CD14-positive monocyte (primary cell): Measurements from ENCODE around the gene LRRC75B. TPM values are rescaled to one million over a fixed set of nuclear protein-coding genes. Genes with fewer than 3 reads are reported as not detected.
"Not testable (repeated sequence)": the region's sequence is repeated elsewhere in the genome, so short reads cannot be mapped to it uniquely, and the experiment has no call there.

ENCODE experiments used
- DNase-seq, 3 donors: peaks; one replicate each; pipeline ENCODE4 v3.0.0-alpha.2; 2011 to 2022
- H2AFZ ChIP-seq: 2 replicates; pipeline ENCODE4 v1.6.0; 2012; ENCODE audit warnings: mild to moderate bottlenecking, low read depth, low read length, inconsistent platforms; ENCODE audit not compliant: insufficient read depth, poor library complexity, severe bottlenecking
- H3K27ac ChIP-seq, 2 donors: 1 replicate in 1 of 2; 2 replicates in 1 of 2; pipeline ENCODE4 v1.5.1; 2012 to 2013; ENCODE audit warnings: low read length in 2 of 2, control low read depth in 1 of 2, inconsistent platforms in 1 of 2, low read depth in 1 of 2, mild to moderate bottlenecking in 1 of 2
- H3K27me3 ChIP-seq, 2 donors: one replicate each; pipeline versions ENCODE4 v1.6.0 to v1.6.1; 2011 to 2013; ENCODE audit warnings: low read length in 2 of 2; ENCODE audit not compliant: control insufficient read depth in 2 of 2, insufficient read depth in 2 of 2
- H3K36me3 ChIP-seq, 2 donors: replicated peaks in 1 of 2; 1 replicate in 1 of 2; 2 replicates in 1 of 2; pipeline versions ENCODE4 v1.5.1 to v1.6.1; 2012 to 2013; ENCODE audit warnings: low read length in 2 of 2, control low read depth in 1 of 2, inconsistent platforms in 1 of 2, mild to moderate bottlenecking in 1 of 2; ENCODE audit not compliant: insufficient read depth in 2 of 2, control insufficient read depth in 1 of 2
- H3K4me1 ChIP-seq, 2 donors: 1 replicate in 1 of 2; 2 replicates in 1 of 2; pipeline versions ENCODE4 v1.5.1 to v1.6.1; 2012 to 2013; ENCODE audit warnings: low read length in 2 of 2, control low read depth in 1 of 2, inconsistent platforms in 1 of 2, mild to moderate bottlenecking in 1 of 2, moderate library complexity in 1 of 2; ENCODE audit not compliant: insufficient read depth in 2 of 2, control insufficient read depth in 1 of 2
- H3K4me2 ChIP-seq: replicated peaks from 2 replicates; pipeline ENCODE3; 2012; ENCODE audit warnings: low read length, moderate library complexity, mild to moderate bottlenecking; ENCODE audit not compliant: poor library complexity, severe bottlenecking; ENCODE audit errors: extremely low read depth
- H3K4me3 ChIP-seq, 3 experiments: fragments of 200-600 bp in 1 of 3; sonication (generic) in 1 of 3; replicated peaks in 1 of 3; 1 replicate in 2 of 3; 2 replicates in 1 of 3; pipeline ENCODE4 v1.5.1; 2011 to 2013; ENCODE audit warnings: low read length in 3 of 3, mild to moderate bottlenecking in 3 of 3, control low read depth in 2 of 3, low read depth in 2 of 3, inconsistent platforms in 1 of 3, moderate library complexity in 1 of 3
- H3K79me2 ChIP-seq: 2 replicates; pipeline ENCODE4 v1.6.0; 2012; ENCODE audit warnings: mild to moderate bottlenecking, control low read depth, inconsistent platforms, low read length, moderate library complexity; ENCODE audit not compliant: insufficient read depth
- H3K9ac ChIP-seq: 2 replicates; pipeline ENCODE4 v1.6.0; 2017; ENCODE audit warnings: low read length, mild to moderate bottlenecking; ENCODE audit not compliant: insufficient read depth, poor library complexity, severe bottlenecking
- H3K9me3 ChIP-seq, 2 donors: replicated peaks in 1 of 2; 1 replicate in 1 of 2; 2 replicates in 1 of 2; pipeline versions ENCODE4 v1.5.1 to v1.6.1; 2012 to 2013; ENCODE audit warnings: low read length in 2 of 2, control low read depth in 1 of 2; ENCODE audit not compliant: control insufficient read depth in 1 of 2, insufficient read depth in 1 of 2
- H4K20me1 ChIP-seq: 2 replicates; pipeline ENCODE4 v1.6.0; 2012; ENCODE audit warnings: mild to moderate bottlenecking, low read length, control low read depth, moderate library complexity; ENCODE audit not compliant: insufficient read depth
- H3K27ac Mint-ChIP-seq, 7 donors: one replicate each; pipeline ENCODE4 v1.8.0; 2020; ENCODE audit warnings: mild to moderate bottlenecking in 7 of 7, mixed read lengths in 7 of 7, moderate library complexity in 6 of 7, inconsistent platforms in 2 of 7
- H3K27me3 Mint-ChIP-seq, 3 donors: one replicate each; pipeline ENCODE4 v1.8.0; 2021 to 2022; ENCODE audit warnings: low read depth in 3 of 3, mild to moderate bottlenecking in 3 of 3, mixed read lengths in 3 of 3, moderate library complexity in 3 of 3, inconsistent platforms in 1 of 3
- H3K36me3 Mint-ChIP-seq, 2 donors: one replicate each; pipeline ENCODE4 v1.8.0; 2020; ENCODE audit warnings: mixed read lengths in 2 of 2, inconsistent platforms in 1 of 2, mild to moderate bottlenecking in 1 of 2
- H3K4me1 Mint-ChIP-seq: one replicate; pipeline ENCODE4 v1.8.0; 2020; ENCODE audit warnings: mild to moderate bottlenecking, mixed read lengths
- H3K4me3 Mint-ChIP-seq, 2 donors: one replicate each; pipeline ENCODE4 v1.8.0; 2020; ENCODE audit warnings: mild to moderate bottlenecking in 2 of 2, mixed read lengths in 2 of 2, moderate library complexity in 1 of 2
- H3K9me3 Mint-ChIP-seq, 7 donors: one replicate each; pipeline ENCODE4 v1.8.0; 2020 to 2022; ENCODE audit warnings: mixed read lengths in 7 of 7, mild to moderate bottlenecking in 6 of 7, moderate library complexity in 6 of 7, inconsistent platforms in 2 of 7
- WGBS: methylation state at CpG from one replicate; pipeline ENCODE4 v1.1.5; 2013; ENCODE audit warnings: missing lambda C conversion rate; ENCODE audit not compliant: insufficient coverage; 5-methylcytosine and 5-hydroxymethylcytosine counted together
- intact Hi-C, 2 donors: fragments of 100-400 bp; cut with micrococcal nuclease; formaldehyde crosslinking; loops; one replicate each; pipeline versions ENCODE4 v1.15.0 to v1.15.1; 2023
- polyA plus RNA-seq, 3 donors: library from polyadenylated mRNA; depleted of rRNA in 1 of 3; unstranded in 2 of 3; stranded (reverse) in 1 of 3; fragments of 300-500 nt in 2 of 3; fragments of >200 nt in 1 of 3; fragmentation: Illumina TruSeq in 2 of 3; gene quantifications; 1 replicate in 2 of 3; 2 replicates in 1 of 3; pipeline ENCODE4 v1.2.3, GENCODE V29; 2012 to 2021

Gene LRRC75B
- polyA plus RNA-seq, 3 donors: 0.20 to 5.2 (median 0.53) TPM

GRCh38 chr22:24602847-24603769, 10.2 kb upstream of the LRRC75B start, which contains the start of gene GGT1:
GGT1 (plus strand) TSS chr22:24603193; CDS start chr22:24611082, 7,889 bp downstream.
- Histone ChIP-seq H2AFZ (peak within 1 kb of the TSS; percentile 76), H3K4me1 (peaks cover 38 to 40% of the 10 kb centered on the region in 2 donors), H3K4me3 (peak within 1 kb of the TSS in 1 of 3 experiments; percentile 7)
- H3K27ac ChIP-seq, H3K27me3 ChIP-seq, H3K4me2 ChIP-seq, H3K9me3 Mint-ChIP-seq, H4K20me1 ChIP-seq, H3K36me3 ChIP-seq, H3K27me3 Mint-ChIP-seq, H3K36me3 Mint-ChIP-seq, intact Hi-C loops, H3K9ac ChIP-seq, H3K79me2 ChIP-seq, H3K9me3 ChIP-seq, DNase-seq: not testable (repeated sequence)
- Mint-ChIP-seq H3K4me3 (peak within 1 kb of the TSS; percentile 38 to 84), H3K27ac (peak within 1 kb of the TSS; percentile 64 to 91 (median 79)), H3K4me1 (peaks cover 47% of the 10 kb centered on the region)
- WGBS: 59% methylated on average over 12 of the region's 22 CpGs

- 97% methylated on average over 6 of the region's 11 CpGs for WGBS
- H3K9me3 ChIP-seq, H3K9me3 Mint-ChIP-seq, H3K27me3 ChIP-seq, DNase-seq, H3K27ac ChIP-seq, H3K79me2 ChIP-seq, H3K4me3 Mint-ChIP-seq, H3K27me3 Mint-ChIP-seq, H3K4me2 ChIP-seq, H3K9ac ChIP-seq, H3K36me3 ChIP-seq, H3K4me3 ChIP-seq, intact Hi-C loops, H3K36me3 Mint-ChIP-seq, H4K20me1 ChIP-seq: not testable (repeated sequence)
- Histone ChIP-seq H3K4me1 (peaks cover 30 to 31% of the 10 kb centered on the region in 2 donors), H2AFZ (peak overlapping the region; percentile 76)
- H3K27ac Mint-ChIP-seq: peak overlapping the region in 4 of 7 donors; percentile 55 to 89 (median 78)
- peaks cover 40% of the 10 kb centered on the region for H3K4me1 Mint-ChIP-seq
Measured at GRCh38 chr22:24602105-24602749, 9.4 kb upstream of the LRRC75B start.
